Measurements from ENCODE around the gene EYS. TPM values are rescaled to one million over a fixed set of nuclear protein-coding genes. Genes with fewer than 3 reads are reported as not detected.
"Not testable (repeated sequence)": the region's sequence is repeated elsewhere in the genome, so short reads cannot be mapped to it uniquely, and the experiment has no call there.

The EYS gene
- total and polyA plus RNA-seq, 2 donors from 2014 or later: not detected

DNA sequence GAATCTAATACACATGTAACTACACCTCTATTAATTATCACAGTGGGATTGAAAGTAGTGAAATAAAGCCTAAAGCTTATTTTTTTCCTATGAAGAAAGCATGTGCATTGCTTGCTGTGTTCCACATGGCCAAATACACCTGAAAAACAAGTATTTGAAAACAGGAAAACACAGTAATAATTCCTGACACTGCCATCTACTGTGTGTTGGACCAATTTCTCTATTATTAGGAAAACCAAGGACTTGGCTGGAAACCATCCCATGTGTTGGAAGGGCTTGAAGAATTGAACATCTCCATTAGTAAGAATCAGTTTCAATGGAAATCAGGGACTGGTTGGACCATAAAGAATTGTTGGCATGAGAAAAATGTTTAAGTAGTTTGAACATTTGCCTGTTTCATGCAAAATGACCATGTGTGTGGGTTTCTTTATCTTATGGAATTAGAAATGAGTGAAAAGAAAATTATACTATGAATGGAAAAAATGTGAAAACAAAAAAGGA lies 1947.4 kb downstream of the EYS start:
- Histone ChIP-seq H3K27ac (ENCODE audit: low read depth in 2 of 2, low read length in 2 of 2) (no peak overlapping the region), H3K4me1 (ENCODE audit: control insufficient read depth in 2 of 3, insufficient read depth in 2 of 3, low read depth in 1 of 3, low read length in 3 of 3) (no peaks in the 10 kb centered on the region), H3K27me3 (ENCODE audit: control insufficient read depth, insufficient read depth, low read length) (no peaks in the 10 kb centered on the region), H3K9me3 (ENCODE audit: control insufficient read depth in 2 of 3, insufficient read depth in 1 of 3, low read length in 3 of 3) (no peaks in the 10 kb centered on the region), H3K9ac (ENCODE audit: low read length in 3 of 3) (no peak overlapping the region), H3K4me3 (ENCODE audit: low read length in 3 of 3) (no peak overlapping the region), H3K36me3 (ENCODE audit: control insufficient read depth in 2 of 3, insufficient read depth in 3 of 3, low read length in 3 of 3) (no peaks in the 10 kb centered on the region)
- DNase-seq: no peak
- intact Hi-C loops (cut with DNase I): loop anchor here (10.0 kb wide), 1 partner anchor 165 kb away; no protein-coding TSS in a partner anchor
- TF ChIP-seq, protein P1, sequence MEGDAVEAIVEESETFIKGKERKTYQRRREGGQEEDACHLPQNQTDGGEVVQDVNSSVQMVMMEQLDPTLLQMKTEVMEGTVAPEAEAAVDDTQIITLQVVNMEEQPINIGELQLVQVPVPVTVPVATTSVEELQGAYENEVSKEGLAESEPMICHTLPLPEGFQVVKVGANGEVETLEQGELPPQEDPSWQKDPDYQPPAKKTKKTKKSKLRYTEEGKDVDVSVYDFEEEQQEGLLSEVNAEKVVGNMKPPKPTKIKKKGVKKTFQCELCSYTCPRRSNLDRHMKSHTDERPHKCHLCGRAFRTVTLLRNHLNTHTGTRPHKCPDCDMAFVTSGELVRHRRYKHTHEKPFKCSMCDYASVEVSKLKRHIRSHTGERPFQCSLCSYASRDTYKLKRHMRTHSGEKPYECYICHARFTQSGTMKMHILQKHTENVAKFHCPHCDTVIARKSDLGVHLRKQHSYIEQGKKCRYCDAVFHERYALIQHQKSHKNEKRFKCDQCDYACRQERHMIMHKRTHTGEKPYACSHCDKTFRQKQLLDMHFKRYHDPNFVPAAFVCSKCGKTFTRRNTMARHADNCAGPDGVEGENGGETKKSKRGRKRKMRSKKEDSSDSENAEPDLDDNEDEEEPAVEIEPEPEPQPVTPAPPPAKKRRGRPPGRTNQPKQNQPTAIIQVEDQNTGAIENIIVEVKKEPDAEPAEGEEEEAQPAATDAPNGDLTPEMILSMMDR (IDR thresholded peaks at IDR 0.05; ENCODE audit: borderline replicate concordance, extremely low read depth, insufficient read depth): no peak
- no peak for FAIRE-seq

DNA sequence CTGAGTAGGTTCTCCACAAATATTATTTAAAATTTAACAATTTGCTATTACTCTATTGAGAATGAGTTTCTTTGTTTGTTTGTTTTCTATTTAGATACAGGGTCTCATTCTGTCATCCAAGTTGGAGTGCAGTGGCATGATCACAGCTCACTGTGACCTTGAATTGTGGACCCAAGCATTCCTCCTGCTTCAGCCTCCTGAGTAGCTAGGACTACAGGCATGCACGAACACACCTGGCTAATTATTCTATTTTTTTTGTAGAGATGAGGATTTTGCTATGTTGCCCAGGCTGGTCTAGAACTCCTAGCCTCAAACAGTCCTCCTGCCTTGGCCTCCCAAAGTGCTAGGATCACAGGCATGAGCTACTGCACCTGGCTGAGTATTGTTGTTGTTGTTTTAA lies 1949.2 kb downstream of the EYS start:
- DNase-seq: no peak
- Histone ChIP-seq H3K4me1 (ENCODE audit: control insufficient read depth in 2 of 3, insufficient read depth in 2 of 3, low read depth in 1 of 3, low read length in 3 of 3) (no peaks in the 10 kb centered on the region), H3K9ac (ENCODE audit: low read length in 3 of 3) (no peak overlapping the region), H3K9me3 (ENCODE audit: control insufficient read depth in 2 of 3, insufficient read depth in 1 of 3, low read length in 3 of 3) (no peaks in the 10 kb centered on the region), H3K27ac (ENCODE audit: low read depth in 2 of 2, low read length in 2 of 2) (no peak overlapping the region), H3K36me3 (ENCODE audit: control insufficient read depth in 2 of 3, insufficient read depth in 3 of 3, low read length in 3 of 3) (no peaks in the 10 kb centered on the region), H3K27me3 (ENCODE audit: control insufficient read depth, insufficient read depth, low read length) (no peaks in the 10 kb centered on the region), H3K4me3 (ENCODE audit: low read length in 3 of 3) (no peak overlapping the region)
- TF ChIP-seq, protein P1 (IDR thresholded peaks at IDR 0.05; ENCODE audit: borderline replicate concordance, extremely low read depth, insufficient read depth): no peak
- intact Hi-C loops (cut with DNase I): no loop called here
- FAIRE-seq: no peak

DNA sequence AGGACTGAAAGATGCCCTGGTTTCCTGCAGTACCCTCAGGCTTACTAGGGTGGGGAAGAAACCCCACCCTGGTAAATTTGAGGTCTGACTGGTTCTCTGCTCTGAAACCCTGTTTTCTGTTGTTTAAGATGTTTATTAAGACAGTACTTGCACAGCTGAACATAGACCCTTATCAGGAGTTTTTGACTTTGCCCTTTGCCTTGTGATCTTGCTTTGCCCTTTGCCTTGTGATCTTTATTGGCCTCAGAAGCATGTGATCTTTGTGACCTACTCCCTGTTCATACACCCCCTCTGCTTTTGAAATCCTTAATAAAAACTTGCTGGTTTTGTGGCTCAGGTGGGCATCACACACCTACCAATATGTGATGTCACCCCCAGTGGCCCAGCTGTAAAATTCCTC lies 1949.8 kb downstream of the EYS start:
- H3K27ac ChIP-seq (ENCODE audit: low read depth in 2 of 2, low read length in 2 of 2); FAIRE-seq; H3K4me3 ChIP-seq (ENCODE audit: low read length in 3 of 3); intact Hi-C loops (cut with DNase I); H3K27me3 ChIP-seq (ENCODE audit: control insufficient read depth, insufficient read depth, low read length); H3K9me3 ChIP-seq (ENCODE audit: control insufficient read depth in 2 of 3, insufficient read depth in 1 of 3, low read length in 3 of 3); DNase-seq; H3K36me3 ChIP-seq (ENCODE audit: control insufficient read depth in 2 of 3, insufficient read depth in 3 of 3, low read length in 3 of 3); H3K9ac ChIP-seq (ENCODE audit: low read length in 3 of 3); H3K4me1 ChIP-seq (ENCODE audit: control insufficient read depth in 2 of 3, insufficient read depth in 2 of 3, low read depth in 1 of 3, low read length in 3 of 3): not testable (repeated sequence)

DNA sequence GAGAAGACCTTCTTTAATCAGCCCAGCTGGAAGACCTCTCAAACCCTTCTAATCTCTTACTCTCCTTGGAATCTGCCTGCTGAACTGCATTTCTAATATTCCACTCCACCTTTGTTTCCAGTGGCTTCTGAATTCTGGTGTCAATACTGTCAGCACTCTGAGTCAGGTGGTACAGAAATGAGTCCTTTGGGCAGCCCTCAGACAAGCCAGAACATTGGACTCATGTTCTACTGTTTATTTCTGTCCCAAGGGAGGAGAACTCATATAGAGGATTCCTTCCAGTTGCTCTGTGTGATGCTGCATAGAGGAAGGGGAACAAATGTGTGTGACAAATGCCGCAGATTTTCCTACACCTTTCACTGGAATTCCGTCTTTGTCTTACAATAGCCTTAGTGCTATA lies 1956.6 kb downstream of the EYS start:
- H3K9ac ChIP-seq (ENCODE audit: low read length in 3 of 3): no peak overlapping the region
- no peak overlapping the region for H3K4me3 ChIP-seq (ENCODE audit: low read length in 3 of 3)
- H3K4me1 ChIP-seq (ENCODE audit: control insufficient read depth in 2 of 3, insufficient read depth in 2 of 3, low read depth in 1 of 3, low read length in 3 of 3): no peaks in the 10 kb centered on the region
- no peak for FAIRE-seq
- no peaks in the 10 kb centered on the region for H3K36me3 ChIP-seq (ENCODE audit: control insufficient read depth in 2 of 3, insufficient read depth in 3 of 3, low read length in 3 of 3)
- intact Hi-C loops (cut with DNase I): no loop called here
- TF ChIP-seq, protein P1 (IDR thresholded peaks at IDR 0.05; ENCODE audit: borderline replicate concordance, extremely low read depth, insufficient read depth): no peak
- DNase-seq: no peak
- H3K27ac ChIP-seq (ENCODE audit: low read depth in 2 of 2, low read length in 2 of 2): no peak overlapping the region
- H3K27me3 ChIP-seq (ENCODE audit: control insufficient read depth, insufficient read depth, low read length): no peaks in the 10 kb centered on the region
- H3K9me3 ChIP-seq (ENCODE audit: control insufficient read depth in 2 of 3, insufficient read depth in 1 of 3, low read length in 3 of 3): no peaks in the 10 kb centered on the region

All from kidney (tissue), 14 donors.